AG09309 (cell line): ENCODE data around the gene CCDC88A.
"Not testable (repeated sequence)": the region's sequence is repeated elsewhere in the genome, so short reads cannot be mapped to it uniquely, and the experiment has no call there.

Experiments used
- DNase-seq: peaks from one replicate; pipeline ENCODE4 v3.0.0-alpha.2; 2010; ENCODE audit warnings: low read depth
- H3K4me3 ChIP-seq: 2 replicates; pipeline ENCODE4 v1.5.1; 2011; ENCODE audit warnings: mild to moderate bottlenecking, low read depth, low read length, moderate library complexity; ENCODE audit not compliant: control insufficient read depth
- TF ChIP-seq, protein P1 (sequence below): IDR thresholded peaks from 2 replicates; pipeline ENCODE4 v1.5.1; 2011; ENCODE audit warnings: mild to moderate bottlenecking, low read depth, low read length, inconsistent platforms; ENCODE audit not compliant: insufficient read depth, control insufficient read depth; ENCODE audit errors: missing control alignments

Gene CCDC88A

DNA sequence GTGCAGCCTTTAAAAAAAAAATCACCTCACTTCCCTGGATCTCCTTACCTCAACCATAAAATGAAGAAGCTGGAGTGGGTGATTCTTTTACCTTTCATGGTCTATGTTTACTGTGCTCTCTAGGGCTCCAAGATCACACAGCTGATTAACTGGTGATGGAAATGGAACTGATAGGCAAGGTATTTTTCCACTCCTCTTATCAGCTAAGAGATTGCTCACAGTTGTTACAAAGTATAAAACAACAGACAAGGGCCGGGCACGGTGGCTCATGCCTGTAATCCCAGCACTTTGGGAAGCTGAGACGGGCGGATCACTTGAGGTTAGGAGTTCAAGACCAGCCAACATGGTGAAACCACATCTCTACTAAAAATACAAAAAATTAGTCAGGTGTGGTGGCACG, 172.6 kb downstream of the CCDC88A start:
- no peak overlapping the region for H3K4me3 ChIP-seq
- TF ChIP-seq, protein P1, sequence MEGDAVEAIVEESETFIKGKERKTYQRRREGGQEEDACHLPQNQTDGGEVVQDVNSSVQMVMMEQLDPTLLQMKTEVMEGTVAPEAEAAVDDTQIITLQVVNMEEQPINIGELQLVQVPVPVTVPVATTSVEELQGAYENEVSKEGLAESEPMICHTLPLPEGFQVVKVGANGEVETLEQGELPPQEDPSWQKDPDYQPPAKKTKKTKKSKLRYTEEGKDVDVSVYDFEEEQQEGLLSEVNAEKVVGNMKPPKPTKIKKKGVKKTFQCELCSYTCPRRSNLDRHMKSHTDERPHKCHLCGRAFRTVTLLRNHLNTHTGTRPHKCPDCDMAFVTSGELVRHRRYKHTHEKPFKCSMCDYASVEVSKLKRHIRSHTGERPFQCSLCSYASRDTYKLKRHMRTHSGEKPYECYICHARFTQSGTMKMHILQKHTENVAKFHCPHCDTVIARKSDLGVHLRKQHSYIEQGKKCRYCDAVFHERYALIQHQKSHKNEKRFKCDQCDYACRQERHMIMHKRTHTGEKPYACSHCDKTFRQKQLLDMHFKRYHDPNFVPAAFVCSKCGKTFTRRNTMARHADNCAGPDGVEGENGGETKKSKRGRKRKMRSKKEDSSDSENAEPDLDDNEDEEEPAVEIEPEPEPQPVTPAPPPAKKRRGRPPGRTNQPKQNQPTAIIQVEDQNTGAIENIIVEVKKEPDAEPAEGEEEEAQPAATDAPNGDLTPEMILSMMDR, result no peak
- no peak for DNase-seq

DNA sequence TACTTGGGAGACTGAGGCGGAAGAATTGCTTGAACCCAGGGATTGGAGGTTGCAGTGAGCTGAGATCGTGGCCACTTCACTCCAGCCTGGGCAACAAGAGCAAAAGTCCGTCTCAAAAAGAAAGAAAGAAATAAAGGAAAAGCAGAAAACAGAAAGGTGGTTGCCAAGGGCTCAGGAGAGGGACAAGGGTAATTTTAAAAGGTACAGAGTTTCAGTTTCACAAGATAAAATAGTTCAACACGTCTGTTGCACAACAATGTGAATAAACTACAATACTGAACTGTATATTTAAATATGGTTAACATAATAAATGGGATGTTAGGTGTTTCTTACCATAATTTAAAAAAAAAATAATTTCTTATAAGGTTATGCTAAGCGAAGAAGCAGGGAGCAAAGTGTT, 174.2 kb downstream of the CCDC88A start:
- H3K4me3 ChIP-seq, result no peak overlapping the region
- TF ChIP-seq, protein P1, result no peak
- no peak for DNase-seq

DNA sequence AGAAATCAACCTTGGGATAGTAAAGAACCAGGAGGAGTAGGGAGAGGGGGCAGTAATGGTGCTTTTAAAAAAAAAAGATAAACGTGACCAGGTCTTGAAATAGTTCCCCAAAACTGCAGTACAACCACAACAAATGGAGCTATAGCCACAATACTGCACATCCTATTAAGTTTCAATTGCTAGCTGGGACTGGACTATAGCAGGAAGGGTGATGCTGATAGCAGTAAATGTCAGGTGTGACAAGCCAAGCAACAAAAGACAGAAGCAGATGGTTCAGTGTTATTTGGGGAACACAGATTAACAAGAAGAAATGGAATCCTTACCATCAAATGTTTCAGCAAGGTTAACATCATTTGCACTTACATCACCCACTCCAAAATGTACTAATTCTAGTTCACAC, 177.0 kb downstream of the CCDC88A start:
- TF ChIP-seq, protein P1, result no peak
- no peak overlapping the region for H3K4me3 ChIP-seq
- no peak for DNase-seq

DNA sequence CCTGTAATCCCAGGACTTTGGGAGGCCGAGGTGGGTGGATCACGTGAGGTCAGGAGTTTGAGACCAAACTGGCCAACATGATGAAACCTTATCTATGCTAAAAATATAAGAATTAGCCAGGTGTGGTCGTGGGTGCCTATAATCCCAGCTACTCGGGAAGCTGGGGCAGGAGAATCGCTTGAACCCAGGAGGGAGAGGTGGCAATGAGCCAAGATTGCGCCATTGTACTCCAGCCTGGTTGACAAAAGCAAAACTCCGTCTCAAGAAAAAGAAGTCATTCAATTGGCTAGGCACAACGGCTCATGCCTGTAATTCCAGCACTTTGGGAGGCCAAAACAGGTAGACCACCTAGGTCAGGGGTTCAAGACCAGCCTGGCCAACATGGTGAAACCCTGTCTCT, 178.1 kb downstream of the CCDC88A start:
- not testable (repeated sequence) for DNase-seq, H3K4me3 ChIP-seq

DNA sequence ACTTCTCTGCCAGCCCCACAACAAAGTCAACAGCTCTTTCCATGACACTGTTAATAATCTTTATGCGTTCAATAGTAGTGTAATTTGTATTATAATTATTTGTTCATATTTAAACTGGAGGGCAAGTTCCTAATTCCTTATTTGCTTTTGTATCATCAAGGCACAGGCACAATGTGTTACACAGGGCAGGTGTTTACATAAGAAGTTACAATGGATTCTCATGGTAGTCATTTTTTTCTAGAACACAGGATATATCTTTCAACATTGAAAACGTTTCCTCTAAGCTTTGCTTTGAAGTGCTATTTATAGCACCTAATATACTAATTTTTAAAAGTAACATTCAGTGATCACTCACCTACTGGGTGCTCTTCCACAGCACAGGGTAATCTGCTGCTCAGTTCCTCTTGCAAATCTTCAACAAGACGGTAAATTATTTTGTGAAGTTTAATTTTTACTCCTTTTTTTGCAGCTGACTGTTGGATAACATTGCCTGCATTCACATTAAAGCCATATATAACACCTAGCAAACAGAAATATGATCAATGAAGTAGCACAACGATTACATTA, 179.9 kb downstream of the CCDC88A start:
- no peak for DNase-seq
- no peak overlapping the region for H3K4me3 ChIP-seq
- TF ChIP-seq, protein P1, result no peak
